Neural progenitor cell (in vitro differentiated cells): ENCODE results near the gene NPHP4. TPM values are rescaled to one million over a fixed set of nuclear protein-coding genes. Genes with fewer than 3 reads are reported as not detected.

Experiments used
- DNase-seq: peaks from one replicate; pipeline ENCODE4 v3.0.0-alpha.2; 2016; ENCODE audit warnings: low spot score
- H2AFZ ChIP-seq: fragments of 200-600 bp; sonication (generic); replicated peaks from 2 replicates; pipeline ENCODE4 v1.6.1; 2016; ENCODE audit warnings: antibody characterized with exemption
- H3F3A ChIP-seq: fragments of 200-600 bp; sonication (generic); 2 replicates; pipeline ENCODE4 v1.6.1; 2016; ENCODE audit warnings: antibody characterized with exemption, low read depth
- H3K27ac ChIP-seq: fragments of 200-600 bp; sonication (generic); 2 replicates; pipeline ENCODE4 v1.5.1; 2016; ENCODE audit warnings: mild to moderate bottlenecking
- H3K27me3 ChIP-seq: fragments of 200-600 bp; sonication (generic); 2 replicates; pipeline ENCODE4 v1.6.1; 2016; ENCODE audit warnings: mild to moderate bottlenecking, moderate library complexity
- H3K36me3 ChIP-seq: fragments of 200-600 bp; sonication (generic); 2 replicates; pipeline ENCODE4 v1.5.1; 2016
- H3K4me1 ChIP-seq: fragments of 200-600 bp; sonication (generic); 2 replicates; pipeline ENCODE4 v1.6.1; 2016; ENCODE audit warnings: mixed run types
- H3K4me2 ChIP-seq: fragments of 200-600 bp; sonication (generic); 2 replicates; pipeline ENCODE4 v1.6.1; 2016
- H3K4me3 ChIP-seq: fragments of 200-600 bp; sonication (generic); 2 replicates; pipeline ENCODE4 v1.5.1; 2016
- H3K79me2 ChIP-seq: fragments of 200-600 bp; sonication (generic); 2 replicates; pipeline ENCODE4 v1.6.1; 2016; ENCODE audit warnings: low read depth
- H3K9ac ChIP-seq: fragments of 200-600 bp; sonication (generic); 2 replicates; pipeline ENCODE4 v1.6.1; 2016
- H3K9me3 ChIP-seq: fragments of 200-600 bp; sonication (generic); 2 replicates; pipeline ENCODE4 v1.5.1; 2016; ENCODE audit warnings: low read depth
- H4K20me1 ChIP-seq: fragments of 200-600 bp; sonication (generic); 2 replicates; pipeline ENCODE4 v1.6.1; 2016; ENCODE audit warnings: low read depth
- H3K27ac Mint-ChIP-seq: 3 replicates; pipeline ENCODE4 v1.8.0; 2021; ENCODE audit warnings: mixed read lengths
- H3K27me3 Mint-ChIP-seq: 2 replicates; pipeline ENCODE4 v1.8.0; 2022; ENCODE audit warnings: low read depth, mild to moderate bottlenecking, inconsistent platforms, moderate library complexity, mixed read lengths; ENCODE audit not compliant: insufficient read depth
- H3K36me3 Mint-ChIP-seq: 3 replicates; pipeline ENCODE4 v1.8.0; 2021; ENCODE audit warnings: mixed read lengths
- H3K4me1 Mint-ChIP-seq: 3 replicates; pipeline ENCODE4 v1.8.0; 2021; ENCODE audit warnings: mixed read lengths
- H3K4me3 Mint-ChIP-seq: 3 replicates; pipeline ENCODE4 v1.8.0; 2021; ENCODE audit warnings: mild to moderate bottlenecking, moderate library complexity, mixed read lengths
- H3K9me3 Mint-ChIP-seq: 3 replicates; pipeline ENCODE4 v1.8.0; 2020; ENCODE audit warnings: mixed read lengths
- EZH2 ChIP-seq: fragments of 200-600 bp; sonication (generic); IDR thresholded peaks from 2 replicates; pipeline ENCODE4 v1.6.1; 2017; ENCODE audit warnings: antibody characterized with exemption, mild to moderate bottlenecking, moderate library complexity
- EZH2phosphoT487 ChIP-seq: fragments of 200-600 bp; sonication (generic); IDR thresholded peaks from 2 replicates; pipeline ENCODE4 v1.6.1; 2017; ENCODE audit warnings: antibody characterized with exemption
- total RNA-seq: library from RNA; depleted of rRNA; stranded (reverse); fragments of >200 nt; gene quantifications from 2 replicates; pipeline ENCODE4 v1.2.3, GENCODE V29; 2015; ENCODE audit warnings: low replicate concordance
- TF ChIP-seq, protein P1 (sequence below): fragments of 200-600 bp; sonication (generic); IDR thresholded peaks from 2 replicates; pipeline ENCODE4 v1.5.1; 2017; ENCODE audit warnings: antibody characterized with exemption, mild to moderate bottlenecking

The NPHP4 gene
- total RNA-seq, 1 donor from 2014 or later = 8.9 TPM

DNA sequence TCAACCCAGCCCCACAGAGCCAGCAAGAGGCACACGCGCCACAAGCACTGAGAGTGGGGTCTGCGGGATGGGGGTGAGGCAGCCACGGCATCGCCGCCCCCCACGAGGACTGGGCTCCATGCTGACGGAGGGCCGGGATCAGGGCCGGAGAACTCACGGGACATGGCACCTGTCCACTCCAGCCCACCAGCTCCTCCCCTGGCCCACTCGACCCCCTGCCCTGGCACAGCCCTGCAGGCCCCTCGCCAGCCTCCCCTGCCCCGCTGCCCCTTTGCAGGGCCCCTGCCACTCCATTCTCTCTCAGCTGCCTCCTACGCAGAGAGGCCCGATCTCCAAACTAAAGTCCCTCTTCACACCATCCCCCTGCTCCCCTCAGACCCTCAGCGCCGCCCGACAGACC, 134.0 kb downstream of the NPHP4 start:
- H3K36me3 Mint-ChIP-seq = peaks cover 10% of the 10 kb centered on the region
- Histone ChIP-seq H4K20me1 (no peaks in the 10 kb centered on the region), H3K4me1 (no peaks in the 10 kb centered on the region), H3K27ac (no peak overlapping the region), H3F3A (no peaks in the 10 kb centered on the region), H2AFZ (no peak overlapping the region), H3K79me2 (no peaks in the 10 kb centered on the region), H3K36me3 (no peaks in the 10 kb centered on the region), H3K9me3 (no peaks in the 10 kb centered on the region), H3K9ac (no peak overlapping the region), H3K4me2 (no peak overlapping the region), H3K27me3 (no peaks in the 10 kb centered on the region), H3K4me3 (no peak overlapping the region)
- peaks cover 2% of the 10 kb centered on the region for H3K27me3 Mint-ChIP-seq
- no peak for DNase-seq
- peaks cover 8% of the 10 kb centered on the region for H3K4me1 Mint-ChIP-seq
- H3K9me3 Mint-ChIP-seq = no peaks in the 10 kb centered on the region
- TF ChIP-seq EZH2phosphoT487 (no peak), EZH2 (no peak)
- TF ChIP-seq, protein P1, sequence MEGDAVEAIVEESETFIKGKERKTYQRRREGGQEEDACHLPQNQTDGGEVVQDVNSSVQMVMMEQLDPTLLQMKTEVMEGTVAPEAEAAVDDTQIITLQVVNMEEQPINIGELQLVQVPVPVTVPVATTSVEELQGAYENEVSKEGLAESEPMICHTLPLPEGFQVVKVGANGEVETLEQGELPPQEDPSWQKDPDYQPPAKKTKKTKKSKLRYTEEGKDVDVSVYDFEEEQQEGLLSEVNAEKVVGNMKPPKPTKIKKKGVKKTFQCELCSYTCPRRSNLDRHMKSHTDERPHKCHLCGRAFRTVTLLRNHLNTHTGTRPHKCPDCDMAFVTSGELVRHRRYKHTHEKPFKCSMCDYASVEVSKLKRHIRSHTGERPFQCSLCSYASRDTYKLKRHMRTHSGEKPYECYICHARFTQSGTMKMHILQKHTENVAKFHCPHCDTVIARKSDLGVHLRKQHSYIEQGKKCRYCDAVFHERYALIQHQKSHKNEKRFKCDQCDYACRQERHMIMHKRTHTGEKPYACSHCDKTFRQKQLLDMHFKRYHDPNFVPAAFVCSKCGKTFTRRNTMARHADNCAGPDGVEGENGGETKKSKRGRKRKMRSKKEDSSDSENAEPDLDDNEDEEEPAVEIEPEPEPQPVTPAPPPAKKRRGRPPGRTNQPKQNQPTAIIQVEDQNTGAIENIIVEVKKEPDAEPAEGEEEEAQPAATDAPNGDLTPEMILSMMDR = no peak
- no peak overlapping the region for H3K27ac Mint-ChIP-seq
- H3K4me3 Mint-ChIP-seq = no peak overlapping the region

DNA sequence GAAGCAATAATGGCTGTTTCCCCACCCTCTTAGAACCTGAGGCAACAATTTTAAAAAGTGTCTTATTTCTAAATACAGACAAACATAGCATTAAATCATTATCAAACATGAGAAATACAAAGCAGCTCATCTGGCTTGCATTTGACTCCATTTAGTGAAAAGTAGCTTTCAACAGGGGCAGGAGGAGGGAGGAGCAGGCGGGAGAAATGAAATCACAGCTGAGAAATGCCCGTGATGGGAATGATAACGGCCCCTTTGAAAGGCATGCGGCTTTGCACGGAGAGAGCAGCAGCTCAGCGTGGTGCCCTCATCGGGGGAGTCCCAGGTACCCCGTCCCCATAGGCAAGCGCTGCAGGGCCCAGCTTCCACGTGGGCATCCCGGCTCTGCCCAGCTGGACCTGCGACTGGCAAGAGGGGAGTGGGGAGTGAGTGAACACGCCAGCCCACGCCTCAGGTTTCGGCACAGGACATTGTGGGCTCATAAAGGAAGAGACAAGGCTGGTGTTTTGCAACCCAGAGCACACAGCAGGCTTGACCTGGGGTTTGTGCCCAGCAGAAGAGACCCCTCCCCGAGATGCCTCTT, 134.6 kb downstream of the NPHP4 start:
- peaks cover 10% of the 10 kb centered on the region for H3K36me3 Mint-ChIP-seq
- Histone ChIP-seq H2AFZ (no peak overlapping the region), H3K9ac (no peak overlapping the region), H3K4me1 (no peaks in the 10 kb centered on the region), H4K20me1 (no peaks in the 10 kb centered on the region), H3K4me2 (no peak overlapping the region), H3K27me3 (no peaks in the 10 kb centered on the region), H3K27ac (no peak overlapping the region), H3K36me3 (no peaks in the 10 kb centered on the region), H3F3A (no peaks in the 10 kb centered on the region), H3K79me2 (no peaks in the 10 kb centered on the region), H3K4me3 (no peak overlapping the region), H3K9me3 (no peaks in the 10 kb centered on the region)
- no peak for DNase-seq
- H3K4me1 Mint-ChIP-seq = peaks cover 8% of the 10 kb centered on the region
- peaks cover 2% of the 10 kb centered on the region for H3K27me3 Mint-ChIP-seq
- no peak overlapping the region for H3K4me3 Mint-ChIP-seq
- TF ChIP-seq, protein P1 = no peak
- no peak for TF ChIP-seq EZH2phosphoT487
- TF ChIP-seq EZH2 = no peak
- H3K27ac Mint-ChIP-seq = peak overlapping the region; percentile 80
- H3K9me3 Mint-ChIP-seq = no peaks in the 10 kb centered on the region

DNA sequence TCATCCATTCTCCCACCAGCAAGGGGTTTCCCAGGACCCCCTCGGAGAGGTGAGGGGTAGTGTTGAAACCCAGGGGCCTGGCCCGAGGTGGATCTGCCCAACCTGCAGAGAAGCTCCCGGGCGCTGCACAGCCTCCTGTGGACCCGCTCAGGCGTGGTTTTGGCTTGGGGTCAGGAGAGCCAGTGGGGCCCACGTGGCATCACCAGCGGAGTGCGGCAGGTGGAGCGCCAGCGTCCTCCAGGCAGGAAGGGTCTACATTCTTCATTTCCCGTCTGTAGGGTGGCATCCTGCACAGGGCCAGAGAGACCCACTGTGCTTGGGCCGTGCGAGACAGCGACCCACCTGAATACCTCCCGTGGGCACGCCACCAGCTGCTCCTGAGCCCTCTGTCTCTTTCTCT, 135.2 kb downstream of the NPHP4 start:
- no peaks in the 10 kb centered on the region for H3K79me2 ChIP-seq
- no peaks in the 10 kb centered on the region for H3F3A ChIP-seq
- Mint-ChIP-seq H3K9me3 (no peaks in the 10 kb centered on the region), H3K36me3 (peaks cover 10% of the 10 kb centered on the region), H3K27me3 (peaks cover 2% of the 10 kb centered on the region), H3K4me3 (no peak overlapping the region), H3K4me1 (peaks cover 8% of the 10 kb centered on the region), H3K27ac (no peak overlapping the region)
- H3K4me1 ChIP-seq = no peaks in the 10 kb centered on the region
- H4K20me1 ChIP-seq = no peaks in the 10 kb centered on the region
- DNase-seq = no peak
- no peak overlapping the region for H3K9ac ChIP-seq
- no peak overlapping the region for H3K27ac ChIP-seq
- H3K9me3 ChIP-seq = no peaks in the 10 kb centered on the region
- no peak overlapping the region for H2AFZ ChIP-seq
- H3K36me3 ChIP-seq = no peaks in the 10 kb centered on the region
- H3K4me2 ChIP-seq = no peak overlapping the region
- H3K27me3 ChIP-seq = no peaks in the 10 kb centered on the region
- H3K4me3 ChIP-seq = no peak overlapping the region
- TF ChIP-seq EZH2 (no peak), EZH2phosphoT487 (no peak)
- TF ChIP-seq, protein P1 = no peak
